Aorta (tissue), 5 donors: ENCODE results near the gene HDGF. TPM values are rescaled to one million over a fixed set of nuclear protein-coding genes. Genes with fewer than 3 reads are reported as not detected.

Source experiments
- ATAC-seq: fragments of 200-7000 bp; cut with Tn5 transposase; one replicate; pipeline ENCODE4 v1.9.1; 2022; ENCODE audit warnings: moderate library complexity; ENCODE audit not compliant: low FRiP score
- DNase-seq, 2 donors: peaks; one replicate each; pipeline ENCODE4 v3.0.0-alpha.2; 2020
- H3K27ac ChIP-seq, 2 donors: one replicate each; pipeline ENCODE4 v1.5.1; 2013; ENCODE audit warnings: low read length in 2 of 2, mild to moderate bottlenecking in 2 of 2, moderate library complexity in 2 of 2, control low read depth in 1 of 2, inconsistent platforms in 1 of 2, low read depth in 1 of 2
- H3K27me3 ChIP-seq, 2 donors: one replicate each; pipeline ENCODE4 v1.6.1; 2013; ENCODE audit warnings: control low read depth in 1 of 2, low read length in 1 of 2, mild to moderate bottlenecking in 1 of 2, moderate library complexity in 1 of 2; ENCODE audit not compliant: insufficient read depth in 2 of 2, control insufficient read depth in 1 of 2
- H3K36me3 ChIP-seq, 2 donors: one replicate each; pipeline ENCODE4 v1.6.1; 2013; ENCODE audit warnings: control low read depth in 1 of 2, low read length in 1 of 2, mild to moderate bottlenecking in 1 of 2; ENCODE audit not compliant: insufficient read depth in 2 of 2, control insufficient read depth in 1 of 2
- H3K4me1 ChIP-seq, 2 donors: one replicate each; pipeline ENCODE4 v1.6.1; 2013; ENCODE audit warnings: low read length in 2 of 2, control low read depth in 1 of 2, mild to moderate bottlenecking in 1 of 2, moderate library complexity in 1 of 2; ENCODE audit not compliant: insufficient read depth in 2 of 2, control insufficient read depth in 1 of 2
- H3K4me3 ChIP-seq, 2 donors: one replicate each; pipeline ENCODE4 v1.5.1; 2013; ENCODE audit warnings: low read length in 2 of 2, control low read depth in 1 of 2, mild to moderate bottlenecking in 1 of 2
- H3K9me3 ChIP-seq: one replicate; pipeline ENCODE4 v1.6.1; 2013; ENCODE audit warnings: mild to moderate bottlenecking, low read length; ENCODE audit not compliant: control insufficient read depth
- WGBS, 2 donors: extraction: QIAGEN DNeasy Blood & Tissue Kit; methylation state at CpG; one replicate each; pipeline ENCODE4 v1.1.7; 2013; 5-methylcytosine and 5-hydroxymethylcytosine counted together
- intact Hi-C, 2 donors: fragments of 100-400 bp; cut with DNase I; formaldehyde crosslinking; loops; one replicate each; pipeline versions ENCODE4 v1.14.2 to v1.15.0; 2022
- polyA plus RNA-seq, 2 donors: library from polyadenylated mRNA; stranded (reverse); fragments of 200-250 nt; gene quantifications; one replicate each; pipeline ENCODE4 v1.2.3, GENCODE V29; 2013
- total RNA-seq, 2 donors: library from RNA; stranded (reverse); fragmentation: NEBNext Ultra II Directional; extraction: Animal tissue kit (Norgen Biotek cat#: 25700); gene quantifications; one replicate each; pipeline ENCODE4 v1.2.1, GENCODE V29; 2021
- donor health status: healthy with polysubstance abuse.
- donor health status: Bipolar disorder and iron deficiency.
- donor health status: DM: no; HTN: no; CAD: no.
- donor health status: DM: no; HTN: no; CAD: no.
- donor health status: DM: yes; HTN: yes; CAD: no.

The HDGF gene
- total and polyA plus RNA-seq, 4 donors = 94.9 to 135 (median 116) TPM

DNA sequence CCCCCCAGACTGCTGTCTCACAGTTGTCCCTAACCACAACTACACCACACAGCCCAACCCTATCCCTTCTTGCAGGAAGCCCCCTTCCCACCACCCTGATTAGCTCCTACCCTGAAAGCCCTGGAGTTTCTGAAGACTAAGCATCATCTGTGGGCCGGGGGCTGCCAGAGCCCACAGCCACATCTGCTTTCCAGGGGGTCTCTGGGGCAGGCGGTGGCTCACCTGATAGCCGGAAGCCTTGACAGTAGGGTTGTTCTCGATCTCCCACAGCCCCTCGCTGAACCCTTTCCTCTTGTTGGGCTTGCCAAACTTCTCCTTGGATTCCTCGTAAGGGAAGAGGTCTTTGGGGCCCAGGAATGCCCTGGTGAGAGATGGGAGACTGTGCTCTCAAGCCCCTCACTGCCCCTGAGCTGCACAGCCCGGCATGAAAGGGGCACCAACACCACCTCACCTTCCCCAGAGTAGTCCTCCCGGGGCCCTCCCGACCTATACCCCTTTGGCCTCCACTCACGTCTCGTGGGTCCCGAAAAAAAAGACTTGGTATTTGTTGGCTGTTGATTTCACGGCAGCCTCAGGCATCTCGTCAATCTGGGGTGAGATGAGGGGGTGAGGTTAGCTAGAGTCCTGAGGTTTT is 6.6 kb downstream of the HDGF start:
- intact Hi-C loops = no loop called here
- ATAC-seq = no peak

DNA sequence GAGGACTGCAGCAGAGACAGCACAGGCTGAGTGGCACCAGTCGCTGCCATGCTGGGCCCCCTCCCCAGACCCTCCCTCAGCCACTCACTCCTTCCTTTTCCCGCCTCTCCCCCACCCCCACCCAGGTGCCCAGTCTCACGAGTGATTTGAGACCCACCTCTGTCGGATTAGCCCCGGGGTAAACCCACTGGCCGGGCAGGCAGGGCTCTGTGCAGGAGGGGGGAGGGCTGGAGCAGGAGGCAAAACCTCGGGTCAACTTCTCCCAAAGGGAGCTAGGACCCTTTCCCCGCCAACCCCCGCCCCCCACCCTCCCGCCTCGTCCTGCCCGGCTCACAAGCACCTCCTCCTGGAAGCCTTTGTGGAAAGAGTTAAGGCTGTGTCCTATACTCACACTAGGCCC is 7.1 kb downstream of the HDGF start:
- ATAC-seq (no peak), DNase-seq (no peak)
- no peak overlapping the region for H3K4me3 ChIP-seq
- intact Hi-C loops = no loop called here
- H3K36me3 ChIP-seq = peaks cover 2 to 9% of the 10 kb centered on the region in 2 donors
- H3K4me1 ChIP-seq = no peaks in the 10 kb centered on the region
- H3K9me3 ChIP-seq = no peaks in the 10 kb centered on the region
- no peaks in the 10 kb centered on the region for H3K27me3 ChIP-seq
- H3K27ac ChIP-seq = no peak overlapping the region
- WGBS, 2 donors = 71 to 73% methylated on average over 12 of the region's 12 CpGs

More for the DNA sequence above, 6.6 kb downstream of the HDGF start:
- no peaks in the 10 kb centered on the region for H3K27me3 ChIP-seq
- WGBS, 2 donors = 73 to 74% methylated on average over 14 of the region's 14 CpGs
- no peaks in the 10 kb centered on the region for H3K9me3 ChIP-seq
- no peaks in the 10 kb centered on the region for H3K4me1 ChIP-seq
- peak in 1 of 2 donors; percentile 67 for DNase-seq
- no peak overlapping the region for H3K4me3 ChIP-seq
- H3K27ac ChIP-seq = no peak overlapping the region
- peaks cover 2 to 9% of the 10 kb centered on the region in 2 donors for H3K36me3 ChIP-seq

DNA sequence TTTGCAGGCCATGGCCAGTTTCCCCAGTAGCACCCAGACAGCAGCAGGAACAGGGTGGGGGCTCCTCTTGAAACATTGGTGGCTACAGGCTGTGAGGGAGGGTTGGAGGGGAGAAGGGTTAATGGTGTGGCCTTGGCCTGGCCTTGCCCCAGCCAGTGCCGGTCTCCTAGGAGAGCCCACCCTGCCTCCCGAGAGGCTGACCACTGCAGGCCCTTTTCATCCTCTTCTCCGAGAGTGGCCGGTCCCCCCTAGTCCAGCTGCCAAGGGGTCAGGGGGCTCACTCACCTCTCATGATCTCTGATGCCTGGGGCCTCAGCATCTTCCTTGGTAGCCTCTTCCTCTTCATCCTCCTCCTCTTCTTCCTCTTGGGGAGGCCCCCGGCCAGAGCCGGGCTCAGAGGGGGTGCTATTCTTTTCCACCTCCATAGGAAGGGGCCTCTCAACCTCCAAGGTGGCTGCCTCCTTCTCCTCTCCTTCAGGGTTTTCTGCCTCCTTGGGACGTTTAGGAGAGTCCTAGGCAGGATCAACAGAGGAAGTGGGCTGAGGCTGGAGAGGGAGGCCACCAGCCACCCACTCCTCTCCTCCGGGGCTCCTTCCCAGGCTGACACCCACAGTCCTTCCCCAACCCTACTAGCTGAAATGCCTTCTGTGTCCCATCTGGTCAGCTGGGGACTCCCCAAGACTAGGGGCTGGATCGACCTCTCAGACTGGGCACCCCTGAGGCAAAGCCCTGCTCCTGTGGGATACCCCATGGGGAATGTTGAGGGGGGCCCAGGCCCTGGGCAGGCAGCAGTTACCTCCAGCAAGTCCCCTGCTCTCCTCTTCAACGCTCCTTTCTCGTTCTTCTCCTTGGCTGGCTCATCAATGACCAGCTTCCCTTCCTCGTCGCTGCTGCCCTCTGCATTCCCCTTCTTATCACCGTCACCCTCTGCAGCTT is 7.8 kb downstream of the HDGF start:
- Histone ChIP-seq H3K27ac (no peak overlapping the region), H3K9me3 (no peaks in the 10 kb centered on the region), H3K4me1 (no peaks in the 10 kb centered on the region), H3K36me3 (peaks cover 2 to 9% of the 10 kb centered on the region in 2 donors), H3K27me3 (no peaks in the 10 kb centered on the region), H3K4me3 (no peak overlapping the region)
- peak in 1 of 2 donors; percentile 72 for DNase-seq
- no peak for ATAC-seq
- WGBS, 2 donors = 82 to 83% methylated on average over 14 of the region's 14 CpGs
- intact Hi-C loops = no loop called here

DNA sequence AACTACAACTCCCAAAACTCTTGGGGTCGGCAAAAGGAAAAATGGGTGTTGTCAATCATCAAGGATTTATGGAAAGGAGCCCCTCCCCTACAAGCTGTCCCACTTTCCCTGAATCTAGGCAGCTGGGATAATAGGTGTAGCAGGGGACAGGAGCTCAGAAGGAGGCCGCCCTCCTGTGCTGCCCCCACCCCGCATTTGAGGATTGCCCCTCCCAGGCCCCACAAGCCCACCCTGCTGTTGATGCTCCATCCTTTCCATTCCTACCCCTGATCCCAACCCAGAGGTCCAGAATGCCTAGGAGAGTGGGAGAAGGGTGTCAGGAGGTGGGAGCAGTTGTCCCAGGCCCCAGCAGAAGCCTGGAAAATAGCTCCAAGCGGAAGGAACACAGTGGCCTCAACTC is 8.7 kb downstream of the HDGF start:
- Histone ChIP-seq H3K4me1 (no peaks in the 10 kb centered on the region), H3K27me3 (no peaks in the 10 kb centered on the region), H3K4me3 (no peak overlapping the region), H3K9me3 (no peaks in the 10 kb centered on the region), H3K36me3 (peaks cover 2 to 9% of the 10 kb centered on the region in 2 donors), H3K27ac (no peak overlapping the region)
- WGBS, 2 donors = 87% methylated on average over 4 of the region's 4 CpGs
- DNase-seq (peak in 1 of 2 donors; percentile 55), ATAC-seq (no peak)
- intact Hi-C loops = no loop called here

DNA sequence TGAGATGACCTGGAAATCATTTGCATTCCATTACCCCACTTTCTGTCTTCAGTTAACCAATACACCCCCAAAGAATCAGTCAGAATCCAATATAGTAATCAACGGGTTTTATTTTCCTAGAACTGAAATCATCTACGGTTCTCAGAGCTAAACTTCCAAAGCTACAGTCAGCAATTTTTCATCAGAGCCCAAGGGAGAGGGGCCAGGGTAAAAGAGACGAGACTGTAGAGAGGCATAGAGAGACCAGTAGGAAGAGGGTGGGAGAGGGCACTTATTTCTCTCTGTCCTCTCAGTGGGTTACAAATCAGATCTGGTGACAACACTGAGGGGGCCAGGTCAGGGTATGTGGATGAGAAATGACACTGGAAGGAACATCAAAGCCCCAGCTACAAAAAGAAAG is 9.5 kb downstream of the HDGF start:
- 53 to 63% methylated on average over 3 of the region's 3 CpGs for WGBS, 2 donors

DNA sequence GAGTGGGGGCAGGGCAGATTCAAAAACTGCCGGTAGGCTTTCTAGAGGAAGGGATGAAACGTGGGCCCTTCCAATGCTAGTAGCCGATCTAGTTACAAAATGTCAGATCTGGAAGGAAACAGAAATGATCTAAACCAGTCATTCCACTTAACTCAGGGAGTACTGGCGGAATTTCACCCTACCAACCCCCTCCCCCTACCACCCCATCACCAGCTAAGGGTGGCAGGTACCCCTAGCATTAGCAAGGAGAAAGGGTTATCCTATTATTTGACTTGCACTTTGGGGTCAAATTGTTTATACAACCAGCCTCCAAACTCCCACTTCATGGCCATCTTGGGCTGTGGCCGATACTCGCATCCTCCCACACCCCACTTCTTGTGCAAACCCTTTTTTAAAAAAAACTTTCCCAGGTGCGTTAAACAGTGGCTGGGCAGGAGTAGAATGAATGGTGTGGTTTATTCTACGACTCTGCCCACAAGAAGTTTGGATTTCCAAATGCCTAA is 9.9 kb downstream of the HDGF start:
- H3K4me3 ChIP-seq = no peak overlapping the region
- H3K27ac ChIP-seq = peak overlapping the region; percentile 38 to 90
- H3K9me3 ChIP-seq = no peaks in the 10 kb centered on the region
- peaks cover 2 to 9% of the 10 kb centered on the region in 2 donors for H3K36me3 ChIP-seq
- no peaks in the 10 kb centered on the region for H3K27me3 ChIP-seq
- 55 to 58% methylated on average over 8 of the region's 8 CpGs for WGBS, 2 donors
- peak in 1 of 2 donors; percentile 21 for DNase-seq
- intact Hi-C loops = loop anchor here in 1 of 2 donors (1.0 kb wide), 1 partner anchor 26 kb away; the partner anchor contains the start of gene PRCC
- H3K4me1 ChIP-seq = no peaks in the 10 kb centered on the region
- ATAC-seq = no peak

More for the DNA sequence above, 9.5 kb downstream of the HDGF start:
- DNase-seq (no peak), ATAC-seq (no peak)
- H3K4me1 ChIP-seq = no peaks in the 10 kb centered on the region
- peaks cover 2 to 9% of the 10 kb centered on the region in 2 donors for H3K36me3 ChIP-seq
- no peak overlapping the region for H3K4me3 ChIP-seq
- no peaks in the 10 kb centered on the region for H3K9me3 ChIP-seq
- no peaks in the 10 kb centered on the region for H3K27me3 ChIP-seq
- H3K27ac ChIP-seq = no peak overlapping the region
- intact Hi-C loops = no loop called here

DNA sequence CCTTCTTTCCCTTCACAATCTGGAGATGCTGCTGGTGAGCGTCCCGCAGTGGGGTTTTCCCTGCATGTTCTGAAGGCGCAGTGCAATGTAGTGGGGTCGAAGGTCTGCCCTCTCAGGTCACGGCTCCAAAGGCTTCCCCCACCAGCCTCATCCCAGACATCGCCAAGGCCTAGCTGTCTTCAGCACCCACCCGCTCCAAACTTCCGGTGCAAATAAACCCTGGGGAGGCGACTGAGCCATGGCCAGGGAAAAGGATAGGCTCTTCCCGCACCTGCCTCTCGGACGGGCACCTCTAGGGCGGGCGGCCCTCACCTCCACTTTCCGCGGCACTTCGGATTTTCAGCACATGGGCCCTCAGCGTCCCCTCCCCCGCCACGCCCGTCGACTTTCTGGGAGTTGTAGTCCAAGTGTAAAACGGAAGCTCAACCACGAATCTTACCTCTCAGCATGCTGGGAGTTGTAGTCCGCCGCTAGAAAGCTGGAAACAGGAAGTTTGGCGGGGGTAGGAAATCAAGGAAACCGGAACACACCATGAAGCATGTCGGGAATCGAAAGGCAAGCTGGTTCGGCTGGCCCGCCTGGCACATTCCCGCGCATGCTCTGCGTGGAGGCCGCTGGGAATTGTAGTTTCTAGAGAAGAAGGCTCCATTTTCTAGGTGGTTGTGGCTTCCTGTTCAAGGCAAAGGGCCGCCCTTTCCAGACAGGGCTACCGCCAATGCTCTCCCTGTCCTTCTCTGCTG is 10.6 kb downstream of the HDGF start, which contains the start of gene MRPL24:
Gene MRPL24 (minus strand): TSS at position 348 of the 740 bp plus-strand sequence. CDS start 2,384 bp downstream, outside the sequence.
- Histone ChIP-seq H3K9me3 (no peaks in the 10 kb centered on the region), H3K4me3 (peak within 1 kb of the TSS; percentile 22 to 44), H3K36me3 (peaks cover 2 to 9% of the 10 kb centered on the region in 2 donors), H3K27ac (peak within 1 kb of the TSS; percentile 38 to 90), H3K4me1 (no peaks in the 10 kb centered on the region), H3K27me3 (no peaks in the 10 kb centered on the region)
- 0% methylated on average over 38 of the region's 38 CpGs for WGBS, 2 donors
- DNase-seq (peak; percentile 98), ATAC-seq (peak; percentile 95)
- intact Hi-C loops = loop anchor here in 1 of 2 donors (1.0 kb wide), 1 partner anchor 26 kb away; the partner anchor contains the start of gene PRCC

DNA sequence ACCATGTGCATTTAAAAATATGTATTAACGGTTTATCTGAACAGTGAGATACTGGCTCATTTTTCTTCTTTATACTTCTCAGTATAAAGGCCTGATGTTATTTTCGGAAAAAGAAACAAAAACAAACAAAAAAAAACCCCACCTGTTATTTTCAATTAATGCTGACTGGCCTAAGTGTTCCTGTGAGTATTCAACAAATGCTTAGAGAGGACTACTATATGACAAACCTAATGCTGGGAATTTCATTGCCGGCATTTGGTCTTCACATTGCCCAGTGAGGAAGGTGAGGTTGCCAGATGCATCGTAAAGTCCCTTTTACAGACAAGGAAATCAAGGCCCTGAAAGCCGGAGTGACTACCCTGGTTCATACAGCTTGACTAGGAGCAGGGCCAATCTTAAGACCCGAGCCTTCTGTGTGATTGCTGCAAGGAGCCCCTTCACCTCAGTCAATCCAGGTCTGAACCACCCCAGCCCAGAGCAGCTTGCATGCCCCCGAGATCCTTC is 11.2 kb downstream of the HDGF start:
- WGBS, 2 donors = 20 to 21% methylated on average over 7 of the region's 7 CpGs
- Histone ChIP-seq H3K9me3 (no peaks in the 10 kb centered on the region), H3K4me3 (peak overlapping the region; percentile 22 to 44), H3K36me3 (peaks cover 2 to 9% of the 10 kb centered on the region in 2 donors), H3K27me3 (no peaks in the 10 kb centered on the region), H3K4me1 (no peaks in the 10 kb centered on the region), H3K27ac (peak overlapping the region in 1 of 2 donors; percentile 29)
- ATAC-seq = peak; percentile 2
- intact Hi-C loops = no loop called here
- DNase-seq = no peak
